Measurements from ENCODE around the gene DEFB113. TPM values are rescaled to one million over a fixed set of nuclear protein-coding genes. Genes with fewer than 3 reads are reported as not detected.

DEFB113 gene
- total RNA-seq, 1 experiment from 2014 or later: not detected

GRCh38 chr6:49934770-49935169 is 34.7 kb downstream of the DEFB113 start:
- no peak for DNase-seq (ENCODE audit: low spot score)
- no peak for TF ChIP-seq EZH2 (IDR thresholded peaks at IDR 0.05; ENCODE audit: borderline replicate concordance, low read depth, low read length, poor library complexity, severe bottlenecking)
- no peak for TF ChIP-seq CTCF (conservative IDR thresholded peaks at IDR 0.05; ENCODE audit: low read depth, low read length)
- H3K36me3 ChIP-seq (ENCODE audit: insufficient read depth, low read length, poor library complexity, severe bottlenecking): no peaks in the 10 kb centered on the region
- H3K27ac ChIP-seq (ENCODE audit: low read depth, low read length, poor library complexity, severe bottlenecking): no peak overlapping the region
- no peak overlapping the region for H3K4me3 ChIP-seq (ENCODE audit: low read depth, low read length, poor library complexity, severe bottlenecking)
- H3K4me1 ChIP-seq (ENCODE audit: insufficient read depth, low read length, poor library complexity, severe bottlenecking): no peaks in the 10 kb centered on the region
- intact Hi-C loops (cut with micrococcal nuclease; ENCODE audit: unreplicated experiment): no loop called here
- no peaks in the 10 kb centered on the region for H3K27me3 ChIP-seq (replicated peaks; ENCODE audit: insufficient read depth, low read depth, low read length, poor library complexity)
- no TSS peak for BruUV-seq (replicated peaks)
- CTCF ChIA-PET: no interaction called here
- no peaks in the 10 kb centered on the region for H3K9me3 ChIP-seq (ENCODE audit: low read depth, low read length, poor library complexity, severe bottlenecking)
- POLR2A ChIA-PET (ENCODE audit: low non-redundant PET): no interaction called here

GRCh38 chr6:49933526-49933925 is 35.9 kb downstream of the DEFB113 start:
- BruUV-seq (replicated peaks): no TSS peak

GRCh38 chr6:49929340-49929739 is 40.1 kb downstream of the DEFB113 start:
- Histone ChIP-seq H3K27me3 (replicated peaks; ENCODE audit: insufficient read depth, low read depth, low read length, poor library complexity) (no peaks in the 10 kb centered on the region), H3K36me3 (ENCODE audit: insufficient read depth, low read length, poor library complexity, severe bottlenecking) (no peaks in the 10 kb centered on the region), H3K4me1 (ENCODE audit: insufficient read depth, low read length, poor library complexity, severe bottlenecking) (no peaks in the 10 kb centered on the region), H3K9me3 (ENCODE audit: low read depth, low read length, poor library complexity, severe bottlenecking) (no peaks in the 10 kb centered on the region), H3K4me3 (ENCODE audit: low read depth, low read length, poor library complexity, severe bottlenecking) (no peak overlapping the region), H3K27ac (ENCODE audit: low read depth, low read length, poor library complexity, severe bottlenecking) (no peak overlapping the region)
- CTCF ChIA-PET: no interaction called here
- no TSS peak for BruUV-seq (replicated peaks)
- intact Hi-C loops (cut with micrococcal nuclease; ENCODE audit: unreplicated experiment): no loop called here
- no peak for DNase-seq (ENCODE audit: low spot score)
- POLR2A ChIA-PET (ENCODE audit: low non-redundant PET): no interaction called here
- no peak for TF ChIP-seq EZH2 (IDR thresholded peaks at IDR 0.05; ENCODE audit: borderline replicate concordance, low read depth, low read length, poor library complexity, severe bottlenecking)
- TF ChIP-seq CTCF (conservative IDR thresholded peaks at IDR 0.05; ENCODE audit: low read depth, low read length): no peak

More at GRCh38 chr6:49933526-49933925, 35.9 kb downstream of the DEFB113 start:
- ChIA-PET POLR2A (ENCODE audit: low non-redundant PET) (no interaction called here), CTCF (no interaction called here)
- Histone ChIP-seq H3K27ac (ENCODE audit: low read depth, low read length, poor library complexity, severe bottlenecking) (no peak overlapping the region), H3K27me3 (replicated peaks; ENCODE audit: insufficient read depth, low read depth, low read length, poor library complexity) (no peaks in the 10 kb centered on the region), H3K4me3 (ENCODE audit: low read depth, low read length, poor library complexity, severe bottlenecking) (no peak overlapping the region), H3K36me3 (ENCODE audit: insufficient read depth, low read length, poor library complexity, severe bottlenecking) (no peaks in the 10 kb centered on the region), H3K4me1 (ENCODE audit: insufficient read depth, low read length, poor library complexity, severe bottlenecking) (no peaks in the 10 kb centered on the region), H3K9me3 (ENCODE audit: low read depth, low read length, poor library complexity, severe bottlenecking) (no peaks in the 10 kb centered on the region)
- intact Hi-C loops (cut with micrococcal nuclease; ENCODE audit: unreplicated experiment): no loop called here
- DNase-seq (ENCODE audit: low spot score): no peak
- TF ChIP-seq EZH2 (IDR thresholded peaks at IDR 0.05; ENCODE audit: borderline replicate concordance, low read depth, low read length, poor library complexity, severe bottlenecking): no peak
- no peak for TF ChIP-seq CTCF (conservative IDR thresholded peaks at IDR 0.05; ENCODE audit: low read depth, low read length)
